Measurements from ENCODE around the gene MAN2B2.
A peak's percentile ranks its signal among the peaks of the same experiment; 100 is the strongest.

MAN2B2 gene

DNA sequence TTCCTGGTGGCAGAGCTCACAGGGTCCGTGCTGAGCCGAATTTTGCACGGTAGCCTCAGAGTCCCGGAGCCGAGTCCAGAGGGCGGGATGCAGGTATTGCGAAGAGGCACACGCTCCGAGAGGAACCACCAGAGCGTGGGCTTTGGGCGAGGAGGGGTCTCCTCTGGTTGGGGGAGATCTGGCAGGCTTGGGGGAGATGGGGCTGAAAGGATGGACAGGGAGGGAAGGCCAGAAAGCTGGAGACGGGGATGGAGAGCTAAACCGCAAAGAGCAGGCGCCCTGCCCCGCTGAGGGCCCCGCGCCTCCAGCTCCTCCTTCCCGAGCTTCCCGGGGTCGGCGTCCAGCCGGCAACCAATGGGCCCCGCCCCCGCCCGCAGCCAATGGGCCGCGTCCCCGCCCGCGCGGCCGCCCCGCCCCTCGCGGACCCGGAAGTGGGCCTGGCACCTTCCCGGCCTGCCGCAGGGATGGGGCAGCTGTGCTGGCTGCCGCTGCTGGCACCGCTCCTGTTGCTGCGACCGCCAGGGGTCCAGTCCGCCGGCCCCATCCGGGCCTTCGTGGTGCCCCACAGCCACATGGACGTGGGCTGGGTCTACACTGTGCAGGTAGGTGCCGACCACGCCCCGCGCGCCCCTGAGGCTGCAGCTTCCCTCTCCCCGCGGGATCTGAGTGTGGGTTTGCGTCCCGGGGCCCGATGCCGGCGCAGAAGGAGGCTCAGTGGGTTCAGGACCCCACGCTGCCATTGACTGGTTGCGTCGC, at the start of gene MAN2B2:
MAN2B2 (plus strand) TSS at position 443 of the 756 bp plus-strand sequence; CDS start at position 465, 22 bp downstream.
- H3K27ac Mint-ChIP-seq: peak within 1 kb of the TSS; percentile 77
- peak; percentile 92 for ATAC-seq
- peak; percentile 88 for DNase-seq
- no peaks in the 10 kb centered on the region for H3K27me3 Mint-ChIP-seq
- peaks cover 5% of the 10 kb centered on the region for H3K9me3 Mint-ChIP-seq
- H3K4me1 Mint-ChIP-seq: peaks cover 3% of the 10 kb centered on the region
- H3K36me3 Mint-ChIP-seq (ENCODE audit: low read depth): peaks cover 12% of the 10 kb centered on the region
- H3K4me3 Mint-ChIP-seq: peak within 1 kb of the TSS; percentile 84

DNA sequence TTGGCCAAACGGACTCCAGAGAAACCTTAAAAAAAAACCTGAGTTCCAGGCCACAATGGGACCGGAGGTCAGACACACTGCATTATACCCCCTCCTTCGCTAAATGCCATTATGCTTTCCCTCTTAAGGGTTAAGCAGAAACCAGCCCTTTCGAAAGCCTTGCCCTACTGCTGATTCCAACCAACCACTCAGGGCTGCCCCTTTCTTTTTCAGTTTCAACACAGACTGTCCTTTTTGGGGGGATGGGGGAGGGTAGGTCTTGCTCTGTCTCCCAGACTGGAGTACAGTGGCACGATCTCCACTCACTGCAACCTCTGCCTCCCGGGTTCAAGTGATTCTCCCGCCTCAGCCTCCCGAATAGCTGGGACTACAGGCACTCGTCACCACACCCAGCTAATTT, 49.5 kb upstream of the MAN2B2 start:
- DNase-seq (no peak), ATAC-seq (no peak)
- peaks cover 7% of the 10 kb centered on the region for H3K27me3 Mint-ChIP-seq
- H3K27ac Mint-ChIP-seq: no peak overlapping the region
- no peaks in the 10 kb centered on the region for H3K4me1 Mint-ChIP-seq
- no peak overlapping the region for H3K4me3 Mint-ChIP-seq
- H3K9me3 Mint-ChIP-seq: no peaks in the 10 kb centered on the region
- H3K36me3 Mint-ChIP-seq (ENCODE audit: low read depth): no peaks in the 10 kb centered on the region

DNA sequence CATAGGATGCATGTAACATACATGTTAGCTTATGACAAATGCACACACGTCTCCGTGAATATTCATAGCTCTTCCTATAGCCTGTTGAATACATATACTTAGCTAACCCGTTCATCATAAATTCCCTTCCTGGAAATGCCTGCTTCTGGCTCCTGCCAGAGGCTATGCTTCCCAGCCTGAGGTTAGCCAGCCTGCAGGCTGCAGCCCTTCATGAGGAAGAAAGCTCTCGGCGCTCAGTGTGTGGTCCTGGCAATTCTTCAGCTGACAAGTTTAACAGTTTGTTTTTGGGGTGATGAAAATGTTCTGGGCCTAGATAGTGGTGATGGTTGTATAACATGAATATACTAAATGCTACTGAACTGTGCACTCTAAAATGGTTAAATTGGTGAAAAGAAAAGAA, 48.8 kb upstream of the MAN2B2 start:
- H3K27me3 Mint-ChIP-seq: peaks cover 7% of the 10 kb centered on the region
- H3K9me3 Mint-ChIP-seq: no peaks in the 10 kb centered on the region
- no peak for DNase-seq
- H3K36me3 Mint-ChIP-seq (ENCODE audit: low read depth): no peaks in the 10 kb centered on the region
- no peak overlapping the region for H3K27ac Mint-ChIP-seq
- ATAC-seq: no peak
- H3K4me1 Mint-ChIP-seq: no peaks in the 10 kb centered on the region
- no peak overlapping the region for H3K4me3 Mint-ChIP-seq

DNA sequence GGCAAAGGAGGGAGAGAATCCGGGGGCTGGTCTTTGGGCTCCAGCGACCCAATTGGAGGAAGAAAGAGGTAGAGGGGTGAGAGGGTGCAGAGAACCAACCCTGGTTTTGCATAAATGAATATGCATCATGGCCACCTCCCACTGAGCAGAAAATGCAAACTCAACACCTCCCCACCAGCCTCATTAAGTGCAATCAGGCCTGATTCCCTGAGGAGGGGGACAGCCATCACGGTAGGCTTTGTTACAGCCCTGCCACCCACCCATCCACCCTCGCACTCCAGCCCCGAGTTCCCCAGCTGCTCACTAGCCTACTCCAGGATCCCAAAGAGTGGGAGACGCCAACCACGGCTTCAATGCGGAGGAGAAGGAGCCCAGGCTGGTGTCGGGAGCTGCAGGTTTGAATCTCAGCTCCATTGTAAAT, 48.3 kb upstream of the MAN2B2 start:
- Mint-ChIP-seq H3K9me3 (no peaks in the 10 kb centered on the region), H3K4me3 (no peak overlapping the region), H3K36me3 (ENCODE audit: low read depth) (no peaks in the 10 kb centered on the region), H3K27me3 (peaks cover 7% of the 10 kb centered on the region), H3K4me1 (no peaks in the 10 kb centered on the region), H3K27ac (no peak overlapping the region)
- DNase-seq (no peak), ATAC-seq (no peak)

- no peak overlapping the region for H3K4me3 Mint-ChIP-seq
- H3K27ac Mint-ChIP-seq: no peak overlapping the region
- ATAC-seq: no peak
- no peaks in the 10 kb centered on the region for H3K4me1 Mint-ChIP-seq
- DNase-seq: no peak
- H3K36me3 Mint-ChIP-seq (ENCODE audit: low read depth): no peaks in the 10 kb centered on the region
- H3K9me3 Mint-ChIP-seq: no peaks in the 10 kb centered on the region
- peaks cover 7% of the 10 kb centered on the region for H3K27me3 Mint-ChIP-seq
These were observed 47.7 kb upstream of the MAN2B2 start for GRCh38 chr4:6527259-6527658.

GRCh38 chr4:6527683-6528595, 47.0 kb upstream of the MAN2B2 start:
- H3K27ac Mint-ChIP-seq: no peak overlapping the region
- no peaks in the 10 kb centered on the region for H3K9me3 Mint-ChIP-seq
- peaks cover 7% of the 10 kb centered on the region for H3K27me3 Mint-ChIP-seq
- ATAC-seq (no peak), DNase-seq (no peak)
- H3K36me3 Mint-ChIP-seq (ENCODE audit: low read depth): no peaks in the 10 kb centered on the region
- H3K4me1 Mint-ChIP-seq: no peaks in the 10 kb centered on the region
- no peak overlapping the region for H3K4me3 Mint-ChIP-seq

GRCh38 chr4:6529021-6529420, 46.0 kb upstream of the MAN2B2 start:
- ATAC-seq (no peak), DNase-seq (no peak)
- Mint-ChIP-seq H3K27me3 (peaks cover 7% of the 10 kb centered on the region), H3K4me1 (no peaks in the 10 kb centered on the region), H3K9me3 (no peaks in the 10 kb centered on the region), H3K36me3 (ENCODE audit: low read depth) (no peaks in the 10 kb centered on the region), H3K4me3 (no peak overlapping the region), H3K27ac (no peak overlapping the region)

- DNase-seq: no peak
- H3K4me3 Mint-ChIP-seq: no peak overlapping the region
- ATAC-seq: no peak
- H3K27me3 Mint-ChIP-seq: peaks cover 5% of the 10 kb centered on the region
- H3K36me3 Mint-ChIP-seq (ENCODE audit: low read depth): no peaks in the 10 kb centered on the region
- H3K27ac Mint-ChIP-seq: no peak overlapping the region
- H3K9me3 Mint-ChIP-seq: no peaks in the 10 kb centered on the region
- no peaks in the 10 kb centered on the region for H3K4me1 Mint-ChIP-seq
These were observed 44.7 kb upstream of the MAN2B2 start for GRCh38 chr4:6530301-6530700.

- no peak overlapping the region for H3K27ac Mint-ChIP-seq
- H3K36me3 Mint-ChIP-seq (ENCODE audit: low read depth): no peaks in the 10 kb centered on the region
- H3K9me3 Mint-ChIP-seq: no peaks in the 10 kb centered on the region
- peaks cover 3% of the 10 kb centered on the region for H3K27me3 Mint-ChIP-seq
- no peak for ATAC-seq
- no peaks in the 10 kb centered on the region for H3K4me1 Mint-ChIP-seq
- no peak for DNase-seq
- no peak overlapping the region for H3K4me3 Mint-ChIP-seq
These were observed 44.0 kb upstream of the MAN2B2 start for GRCh38 chr4:6530964-6531363.

- no peaks in the 10 kb centered on the region for H3K9me3 Mint-ChIP-seq
- no peaks in the 10 kb centered on the region for H3K36me3 Mint-ChIP-seq (ENCODE audit: low read depth)
- ATAC-seq (no peak), DNase-seq (no peak)
- H3K4me1 Mint-ChIP-seq: no peaks in the 10 kb centered on the region
- H3K4me3 Mint-ChIP-seq: no peak overlapping the region
- no peak overlapping the region for H3K27ac Mint-ChIP-seq
- H3K27me3 Mint-ChIP-seq: peaks cover 3% of the 10 kb centered on the region
These were observed 42.9 kb upstream of the MAN2B2 start for GRCh38 chr4:6532102-6532501.

- no peak for DNase-seq
- Mint-ChIP-seq H3K27ac (no peak overlapping the region), H3K4me3 (no peak overlapping the region), H3K4me1 (no peaks in the 10 kb centered on the region), H3K27me3 (peaks cover 3% of the 10 kb centered on the region), H3K9me3 (no peaks in the 10 kb centered on the region), H3K36me3 (ENCODE audit: low read depth) (no peaks in the 10 kb centered on the region)
- no peak for ATAC-seq
These were observed 42.3 kb upstream of the MAN2B2 start for GRCh38 chr4:6532658-6533057.

DNA sequence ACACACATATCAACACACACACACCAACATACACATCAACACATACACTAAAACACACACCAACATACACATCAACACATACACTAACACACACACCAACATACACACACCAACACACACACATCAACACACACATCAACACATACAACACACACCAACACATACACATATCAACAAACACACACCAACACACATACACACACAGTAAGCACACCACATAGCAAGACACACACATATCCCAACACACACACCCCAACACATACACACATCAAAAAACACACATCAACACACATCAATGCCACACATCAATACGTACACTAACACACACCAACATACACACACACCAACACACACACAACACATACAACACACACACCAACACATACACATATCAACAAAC, 40.9 kb upstream of the MAN2B2 start:
- DNase-seq: no peak
- Mint-ChIP-seq H3K27me3 (peaks cover 6% of the 10 kb centered on the region), H3K27ac (no peak overlapping the region), H3K4me3 (no peak overlapping the region), H3K9me3 (no peaks in the 10 kb centered on the region), H3K4me1 (no peaks in the 10 kb centered on the region), H3K36me3 (ENCODE audit: low read depth) (no peaks in the 10 kb centered on the region)
- no peak for ATAC-seq

DNA sequence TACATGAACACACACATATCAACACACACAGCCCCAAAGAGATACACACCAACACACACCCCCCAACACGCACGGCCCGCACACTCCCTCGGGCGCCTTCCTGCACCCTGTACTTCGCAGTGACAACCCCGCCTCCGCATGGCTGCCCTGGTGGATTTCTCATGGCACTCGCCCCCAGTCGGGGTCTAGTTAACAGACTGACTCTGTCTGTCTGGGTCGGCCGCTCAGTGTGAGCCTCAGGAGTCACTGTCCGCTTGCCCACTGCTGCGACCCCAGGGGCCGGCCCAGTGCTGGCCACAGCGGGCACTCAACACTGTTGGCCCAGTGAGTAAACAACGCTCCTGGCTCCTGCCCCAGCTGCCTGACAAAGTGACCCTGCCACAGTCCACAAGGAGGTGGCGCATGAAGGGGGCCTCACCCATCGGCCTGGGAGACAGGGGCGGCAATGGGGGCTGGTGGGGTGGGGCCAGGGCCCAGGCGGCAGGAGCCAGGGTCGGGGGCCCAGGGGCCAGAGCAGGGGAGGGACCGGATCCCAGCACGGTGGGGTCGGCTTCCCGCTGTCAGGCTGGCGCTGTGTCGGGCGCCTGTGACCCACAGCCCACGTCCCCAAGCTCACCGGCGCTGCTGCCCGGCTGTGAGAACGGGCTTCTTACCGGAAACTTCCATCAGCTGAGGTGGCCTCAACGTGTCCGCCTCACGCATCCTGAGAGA, 40.2 kb upstream of the MAN2B2 start:
- H3K36me3 Mint-ChIP-seq (ENCODE audit: low read depth): no peaks in the 10 kb centered on the region
- peaks cover 7% of the 10 kb centered on the region for H3K27me3 Mint-ChIP-seq
- H3K9me3 Mint-ChIP-seq: no peaks in the 10 kb centered on the region
- ATAC-seq (no peak), DNase-seq (no peak)
- H3K4me3 Mint-ChIP-seq: no peak overlapping the region
- H3K27ac Mint-ChIP-seq: no peak overlapping the region
- no peaks in the 10 kb centered on the region for H3K4me1 Mint-ChIP-seq

GRCh38 chr4:6535329-6535692, 39.7 kb upstream of the MAN2B2 start:
- H3K4me1 Mint-ChIP-seq: no peaks in the 10 kb centered on the region
- no peak overlapping the region for H3K4me3 Mint-ChIP-seq
- peaks cover 3% of the 10 kb centered on the region for H3K9me3 Mint-ChIP-seq
- H3K27me3 Mint-ChIP-seq: peaks cover 10% of the 10 kb centered on the region
- no peak for ATAC-seq
- DNase-seq: no peak
- H3K27ac Mint-ChIP-seq: no peak overlapping the region
- H3K36me3 Mint-ChIP-seq (ENCODE audit: low read depth): no peaks in the 10 kb centered on the region
